ENCODE data around the gene MYH7. TPM values are rescaled to one million over a fixed set of nuclear protein-coding genes. Genes with fewer than 3 reads are reported as not detected.

Gene MYH7
- total and polyA plus RNA-seq, 8 donors = 0.03 to 2.0 (median 0.05) TPM; not detected in 1

GRCh38 chr14:23379366-23380196 lies 55.9 kb downstream of the MYH7 start:
- Histone ChIP-seq H3K27ac (no peak overlapping the region), H3K9me3 (no peaks in the 10 kb centered on the region), H3K27me3 (peaks cover 0 to 36% of the 10 kb centered on the region in 2 donors), H3K36me3 (no peaks in the 10 kb centered on the region), H3K4me3 (no peak overlapping the region), H3K4me1 (no peaks in the 10 kb centered on the region)
- TF ChIP-seq CTCF (IDR thresholded peaks at IDR 0.05) = peak; percentile 76 to 90
- intact Hi-C loops (cut with DNase I) = loop anchor here in 1 of 2 donors (10.0 kb wide), 1 partner anchor 55 kb away; the partner anchor contains the start of gene PABPN1
- DNase-seq = peak; percentile 32 to 92 (median 64)
- peak; percentile 98 for ATAC-seq

DNA sequence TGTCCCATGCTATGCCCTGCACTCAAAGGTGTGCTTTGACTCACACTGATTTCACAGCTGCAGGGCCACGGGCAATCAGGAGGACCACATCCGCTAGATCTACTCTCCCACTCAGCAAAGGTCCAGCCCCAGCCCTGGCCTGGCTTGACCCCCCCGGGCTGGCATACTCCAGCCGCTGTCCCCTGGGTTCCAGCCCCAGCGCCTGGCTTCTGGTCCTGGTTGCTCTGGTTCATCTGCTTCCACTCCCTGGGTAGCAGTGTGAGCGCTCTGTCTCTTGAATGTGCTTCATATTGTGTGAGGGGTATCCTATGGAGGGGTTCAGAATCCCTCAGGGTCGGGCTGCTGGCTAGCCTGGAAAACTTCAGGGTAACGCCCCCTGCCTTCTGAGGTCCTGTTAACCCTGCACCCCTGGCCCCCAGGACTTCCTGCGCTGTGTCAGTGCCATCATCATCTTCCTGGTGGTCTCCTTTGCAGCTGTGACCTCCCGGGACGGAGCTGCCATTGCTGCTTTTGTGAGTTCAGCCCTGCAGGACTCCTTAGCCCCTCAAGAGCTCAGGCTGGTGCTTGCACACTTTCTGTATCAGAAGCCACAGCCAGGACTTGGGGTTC lies 56.7 kb downstream of the MYH7 start:
- Histone ChIP-seq H3K4me1 (no peaks in the 10 kb centered on the region), H3K9me3 (no peaks in the 10 kb centered on the region), H3K27me3 (peaks cover 0 to 36% of the 10 kb centered on the region in 2 donors), H3K27ac (no peak overlapping the region), H3K36me3 (no peaks in the 10 kb centered on the region), H3K4me3 (no peak overlapping the region)
- no peak for TF ChIP-seq CTCF (IDR thresholded peaks at IDR 0.05)
- intact Hi-C loops (cut with DNase I) = loop anchor here in 1 of 2 donors (10.0 kb wide), 1 partner anchor 54 kb away; the partner anchor contains the start of gene PABPN1
- ATAC-seq (no peak), DNase-seq (peak in 1 of 4 donors; percentile 65)

GRCh38 chr14:23377573-23378563 lies 57.6 kb downstream of the MYH7 start:
- H3K27ac ChIP-seq = no peak overlapping the region
- DNase-seq (no peak), ATAC-seq (no peak)
- no peaks in the 10 kb centered on the region for H3K36me3 ChIP-seq
- no peaks in the 10 kb centered on the region for H3K4me1 ChIP-seq
- intact Hi-C loops (cut with DNase I) = loop anchor here in 1 of 2 donors (10.0 kb wide), 1 partner anchor 53 kb away; the partner anchor contains the start of gene PABPN1
- no peak for TF ChIP-seq CTCF (IDR thresholded peaks at IDR 0.05)
- H3K27me3 ChIP-seq = peaks cover 0 to 33% of the 10 kb centered on the region in 2 donors
- H3K4me3 ChIP-seq = no peak overlapping the region
- no peaks in the 10 kb centered on the region for H3K9me3 ChIP-seq

DNA sequence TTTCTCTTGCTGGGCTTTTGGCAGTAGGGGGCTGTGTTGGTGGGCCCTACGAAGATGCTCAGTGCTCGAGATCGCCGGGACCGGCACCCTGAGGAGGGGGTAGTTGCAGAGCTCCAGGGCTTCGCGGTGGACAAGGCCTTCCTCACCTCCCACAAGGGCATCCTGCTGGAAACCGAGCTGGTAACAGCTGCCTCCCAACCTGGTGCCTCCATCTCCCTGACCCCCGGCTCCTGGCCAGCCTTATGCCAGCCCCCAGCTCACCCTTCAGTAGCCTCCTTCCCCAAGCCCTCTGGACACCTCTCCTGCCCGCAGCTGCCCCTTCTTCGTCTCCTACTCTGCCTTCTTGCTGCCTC lies 58.3 kb downstream of the MYH7 start:
- no peaks in the 10 kb centered on the region for H3K4me1 ChIP-seq
- no peaks in the 10 kb centered on the region for H3K36me3 ChIP-seq
- peaks cover 0 to 26% of the 10 kb centered on the region in 2 donors for H3K27me3 ChIP-seq
- ATAC-seq = no peak
- H3K27ac ChIP-seq = no peak overlapping the region
- intact Hi-C loops (cut with DNase I) = loop anchor here in 1 of 2 donors (10.0 kb wide), 1 partner anchor 52 kb away; the partner anchor contains the start of gene PABPN1
- H3K9me3 ChIP-seq = no peaks in the 10 kb centered on the region
- DNase-seq = peak in 1 of 4 donors; percentile 57
- no peak for TF ChIP-seq CTCF (IDR thresholded peaks at IDR 0.05)
- no peak overlapping the region for H3K4me3 ChIP-seq

Measured in left lung (tissue), 10 donors.